Kidney epithelial cell (primary cell): ENCODE measurements around the gene CAV2. TPM values are rescaled to one million over a fixed set of nuclear protein-coding genes. Genes with fewer than 3 reads are reported as not detected.

Source experiments
- DNase-seq: peaks from one replicate; pipeline ENCODE4 v3.0.0-alpha.2; 2010; ENCODE audit warnings: low read depth
- H3K27me3 ChIP-seq: 2 replicates; pipeline ENCODE4 v1.6.0; 2011; ENCODE audit warnings: low read length; ENCODE audit not compliant: control insufficient read depth, insufficient read depth
- H3K36me3 ChIP-seq: 2 replicates; pipeline ENCODE4 v1.5.1; 2011; ENCODE audit warnings: low read length; ENCODE audit not compliant: control insufficient read depth, insufficient read depth
- H3K4me3 ChIP-seq: 2 replicates; pipeline ENCODE4 v1.5.1; 2011; ENCODE audit warnings: low read depth, mild to moderate bottlenecking, control low read depth, low read length
- CTCF ChIP-seq: IDR thresholded peaks from 2 replicates; pipeline ENCODE4 v1.5.1; 2011; ENCODE audit warnings: mild to moderate bottlenecking, moderate library complexity, low read length, control low read depth, inconsistent platforms; ENCODE audit not compliant: insufficient read depth, poor library complexity, severe bottlenecking
- total RNA-seq: library from RNA; depleted of rRNA; stranded (reverse); fragments of >200 nt; gene quantifications from 2 replicates; pipeline ENCODE4 v1.2.3, GENCODE V29; 2015

The CAV2 gene
- total RNA-seq, 1 donor from 2014 or later, result 53.5 TPM

- H3K27me3 ChIP-seq, result no peaks in the 10 kb centered on the region
- no peak for TF ChIP-seq CTCF
- H3K36me3 ChIP-seq, result no peaks in the 10 kb centered on the region
- no peak for DNase-seq
- no peak overlapping the region for H3K4me3 ChIP-seq
Measured at GRCh38 chr7:116497708-116498107, 1.8 kb upstream of the CAV2 start.

GRCh38 chr7:116500078-116500853 lies 728 bp downstream of the CAV2 start:
- peak overlapping the region; percentile 85 for H3K4me3 ChIP-seq
- no peak for TF ChIP-seq CTCF
- no peaks in the 10 kb centered on the region for H3K36me3 ChIP-seq
- H3K27me3 ChIP-seq, result no peaks in the 10 kb centered on the region
- DNase-seq, result no peak

- no peak for DNase-seq
- peak overlapping the region; percentile 85 for H3K4me3 ChIP-seq
- H3K36me3 ChIP-seq, result no peaks in the 10 kb centered on the region
- no peaks in the 10 kb centered on the region for H3K27me3 ChIP-seq
- TF ChIP-seq CTCF, result no peak
Measured at GRCh38 chr7:116501425-116502167, 2.1 kb downstream of the CAV2 start.

GRCh38 chr7:116502201-116503096 lies 2.9 kb downstream of the CAV2 start:
- DNase-seq, result no peak

GRCh38 chr7:116503835-116504234 lies 4.3 kb downstream of the CAV2 start:
- no peaks in the 10 kb centered on the region for H3K36me3 ChIP-seq
- DNase-seq, result no peak
- no peak for TF ChIP-seq CTCF
- no peaks in the 10 kb centered on the region for H3K27me3 ChIP-seq
- no peak overlapping the region for H3K4me3 ChIP-seq

More at GRCh38 chr7:116502201-116503096, 2.9 kb downstream of the CAV2 start:
- TF ChIP-seq CTCF, result no peak
- Histone ChIP-seq H3K27me3 (no peaks in the 10 kb centered on the region), H3K4me3 (no peak overlapping the region), H3K36me3 (no peaks in the 10 kb centered on the region)
